Measurements from ENCODE around the gene IGFBPL1. TPM values are rescaled to one million over a fixed set of nuclear protein-coding genes. Genes with fewer than 3 reads are reported as not detected.

Gene IGFBPL1
- total RNA-seq, 1 experiment from 2014 or later = 1.6 TPM

GRCh38 chr9:38442473-38443096 lies 18.3 kb upstream of the IGFBPL1 start:
- peaks cover 22% of the 10 kb centered on the region for H3K4me1 Mint-ChIP-seq (ENCODE audit: low read depth, unreplicated experiment)
- intact Hi-C loops (cut with micrococcal nuclease; ENCODE audit: unreplicated experiment) = loop anchor here (10.0 kb wide), 2 partner anchors 48 to 52 kb away; partner anchors contain the start of gene ALDH1B1

GRCh38 chr9:38441347-38442085 lies 17.3 kb upstream of the IGFBPL1 start:
- intact Hi-C loops (cut with micrococcal nuclease; ENCODE audit: unreplicated experiment) = loop anchor here (10.0 kb wide), 2 partner anchors 47 to 53 kb away; partner anchors contain the start of gene ALDH1B1
- no TSS peak for BruUV-seq (replicated peaks)
- POLR2A ChIA-PET = no interaction called here
- H3K27me3 ChIP-seq (replicated peaks; ENCODE audit: control insufficient read depth, insufficient read depth, low read length) = no peaks in the 10 kb centered on the region
- H3K36me3 ChIP-seq (ENCODE audit: control insufficient read depth, insufficient read depth, low read length) = no peaks in the 10 kb centered on the region
- Mint-ChIP-seq H3K9me3 (ENCODE audit: unreplicated experiment) (no peaks in the 10 kb centered on the region), H3K27ac (ENCODE audit: unreplicated experiment) (no peak overlapping the region), H3K27me3 (ENCODE audit: insufficient read depth, unreplicated experiment) (no peaks in the 10 kb centered on the region), H3K4me1 (ENCODE audit: low read depth, unreplicated experiment) (peaks cover 31% of the 10 kb centered on the region), H3K36me3 (ENCODE audit: insufficient read depth, unreplicated experiment) (no peaks in the 10 kb centered on the region), H3K4me3 (ENCODE audit: unreplicated experiment) (no peak overlapping the region)
- TF ChIP-seq CTCF (IDR thresholded peaks at IDR 0.05; ENCODE audit: insufficient read depth in 1 of 2, low read depth in 1 of 2, low read length in 1 of 2, severe bottlenecking in 1 of 2, unreplicated experiment in 1 of 2) = no peak
- peaks cover 35% of the 10 kb centered on the region for H3K4me1 ChIP-seq
- no peak overlapping the region for H3K4me3 ChIP-seq (ENCODE audit: low read depth, low read length)
- peaks cover 5% of the 10 kb centered on the region; the same call in 1 of the 2 replicates for H3K9me3 ChIP-seq
- CTCF ChIA-PET = no interaction called here
- no peak for DNase-seq

More at GRCh38 chr9:38442473-38443096, 18.3 kb upstream of the IGFBPL1 start:
- Histone ChIP-seq H3K4me3 (ENCODE audit: low read depth, low read length) (no peak overlapping the region), H3K36me3 (ENCODE audit: control insufficient read depth, insufficient read depth, low read length) (no peaks in the 10 kb centered on the region), H3K4me1 (peaks cover 24% of the 10 kb centered on the region), H3K27me3 (replicated peaks; ENCODE audit: control insufficient read depth, insufficient read depth, low read length) (no peaks in the 10 kb centered on the region), H3K9me3 (peaks cover 3% of the 10 kb centered on the region; the same call in 1 of the 2 replicates)
- H3K9me3 Mint-ChIP-seq (ENCODE audit: unreplicated experiment) = no peaks in the 10 kb centered on the region
- BruUV-seq (replicated peaks) = no TSS peak
- H3K36me3 Mint-ChIP-seq (ENCODE audit: insufficient read depth, unreplicated experiment) = no peaks in the 10 kb centered on the region
- POLR2A ChIA-PET = no interaction called here
- no peak for TF ChIP-seq CTCF (IDR thresholded peaks at IDR 0.05; ENCODE audit: insufficient read depth in 1 of 2, low read depth in 1 of 2, low read length in 1 of 2, severe bottlenecking in 1 of 2, unreplicated experiment in 1 of 2)
- no peak overlapping the region for H3K27ac Mint-ChIP-seq (ENCODE audit: unreplicated experiment)
- H3K27me3 Mint-ChIP-seq (ENCODE audit: insufficient read depth, unreplicated experiment) = no peaks in the 10 kb centered on the region
- DNase-seq = no peak
- H3K4me3 Mint-ChIP-seq (ENCODE audit: unreplicated experiment) = no peak overlapping the region
- CTCF ChIA-PET = no interaction called here

DNA sequence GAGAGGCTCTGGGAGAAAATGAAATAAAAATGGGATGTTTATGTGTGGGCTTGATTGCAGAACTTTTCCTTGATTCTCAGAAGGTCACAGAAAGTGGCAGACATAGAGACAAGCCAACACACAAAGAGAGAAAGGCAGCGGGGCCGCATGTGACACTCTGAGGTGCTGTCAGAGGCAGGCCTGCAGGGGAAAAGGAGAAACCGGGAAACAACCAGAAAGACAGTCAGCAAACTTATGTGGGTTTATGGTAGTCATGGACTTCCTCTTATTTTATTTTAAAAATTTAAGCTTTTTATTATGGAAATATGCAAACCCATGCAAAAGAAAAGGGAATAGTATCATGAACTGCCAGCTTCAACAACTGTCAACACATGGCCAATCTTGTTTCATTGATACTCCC lies 16.3 kb upstream of the IGFBPL1 start:
- Mint-ChIP-seq H3K9me3 (ENCODE audit: unreplicated experiment) (no peaks in the 10 kb centered on the region), H3K4me3 (ENCODE audit: unreplicated experiment) (no peak overlapping the region), H3K36me3 (ENCODE audit: insufficient read depth, unreplicated experiment) (no peaks in the 10 kb centered on the region), H3K4me1 (ENCODE audit: low read depth, unreplicated experiment) (peaks cover 34% of the 10 kb centered on the region), H3K27me3 (ENCODE audit: insufficient read depth, unreplicated experiment) (no peaks in the 10 kb centered on the region), H3K27ac (ENCODE audit: unreplicated experiment) (no peak overlapping the region)
- CTCF ChIA-PET = no interaction called here
- intact Hi-C loops (cut with micrococcal nuclease; ENCODE audit: unreplicated experiment) = loop anchor here (10.0 kb wide), 2 partner anchors 46 to 54 kb away; partner anchors contain the start of gene ALDH1B1
- POLR2A ChIA-PET = no interaction called here
- no peak overlapping the region for H3K4me3 ChIP-seq (ENCODE audit: low read depth, low read length)
- no peak for DNase-seq
- BruUV-seq (replicated peaks) = no TSS peak
- no peak for TF ChIP-seq CTCF (IDR thresholded peaks at IDR 0.05; ENCODE audit: insufficient read depth in 1 of 2, low read depth in 1 of 2, low read length in 1 of 2, severe bottlenecking in 1 of 2, unreplicated experiment in 1 of 2)
- no peaks in the 10 kb centered on the region for H3K36me3 ChIP-seq (ENCODE audit: control insufficient read depth, insufficient read depth, low read length)
- peaks cover 5% of the 10 kb centered on the region; the same call in 1 of the 2 replicates for H3K9me3 ChIP-seq
- peaks cover 35% of the 10 kb centered on the region for H3K4me1 ChIP-seq
- H3K27me3 ChIP-seq (replicated peaks; ENCODE audit: control insufficient read depth, insufficient read depth, low read length) = no peaks in the 10 kb centered on the region
